Measurements from ENCODE around the gene MGAT1. TPM values are rescaled to one million over a fixed set of nuclear protein-coding genes. Genes with fewer than 3 reads are reported as not detected.

MGAT1 gene
- total RNA-seq, 1 experiment from 2014 or later: 93.6 TPM

GRCh38 chr5:180795771-180796313 lies 6.8 kb downstream of the MGAT1 start:
- ATAC-seq (no peak), DNase-seq (ENCODE audit: low spot score) (no peak)
- Mint-ChIP-seq H3K4me1 (peaks cover 58% of the 10 kb centered on the region), H3K9me3 (no peaks in the 10 kb centered on the region), H3K27me3 (ENCODE audit: low read depth) (no peaks in the 10 kb centered on the region), H3K27ac (peak overlapping the region; percentile 84), H3K36me3 (peaks cover 33% of the 10 kb centered on the region), H3K4me3 (no peak overlapping the region)
- TF ChIP-seq AFF4 (CRISPR knock-in tag; IDR thresholded peaks at IDR 0.05; ENCODE audit: borderline replicate concordance) (no peak), SP1 (CRISPR knock-in tag; conservative IDR thresholded peaks at IDR 0.05) (no peak), ZBTB43 (CRISPR knock-in tag; IDR thresholded peaks at IDR 0.05) (no peak), IRF1 (CRISPR knock-in tag; IDR thresholded peaks at IDR 0.05) (no peak), ETV6 (CRISPR knock-in tag; IDR thresholded peaks at IDR 0.05) (no peak), ATF6 (CRISPR knock-in tag; IDR thresholded peaks at IDR 0.05) (no peak), USF2 (CRISPR knock-in tag; IDR thresholded peaks at IDR 0.05) (no peak), SOX15 (CRISPR knock-in tag; IDR thresholded peaks at IDR 0.05) (no peak), ZMAT4 (CRISPR knock-in tag; IDR thresholded peaks at IDR 0.05) (no peak), MXD4 (CRISPR knock-in tag; IDR thresholded peaks at IDR 0.05; ENCODE audit: borderline replicate concordance) (no peak), ARID4B (CRISPR knock-in tag; IDR thresholded peaks at IDR 0.05; ENCODE audit: borderline replicate concordance) (no peak), PRDM15 (CRISPR knock-in tag; IDR thresholded peaks at IDR 0.05) (no peak), JAZF1 (CRISPR knock-in tag; IDR thresholded peaks at IDR 0.05) (no peak), ZNF317 (CRISPR knock-in tag; IDR thresholded peaks at IDR 0.05; ENCODE audit: borderline replicate concordance, low read depth) (no peak)
- ChIA-PET CTCF (interaction anchor here (0.6 to 1.3 kb wide), 2 partner anchors 10 to 64 kb away, joined by 6 to 9 read pairs; no protein-coding TSS in a partner anchor), POLR2A (interaction anchor here (0.5 kb wide), 1 partner anchor 64 kb away, joined by 3 read pairs; no protein-coding TSS in a partner anchor)
